Ovary (tissue), 9 donors: ENCODE measurements around the gene YIPF3. TPM values are rescaled to one million over a fixed set of nuclear protein-coding genes. Genes with fewer than 3 reads are reported as not detected.

Source experiments
- DNase-seq, 5 donors: peaks; one replicate each; pipeline ENCODE4 v3.0.0-alpha.2; 2019 to 2020
- H3K27ac ChIP-seq, 2 donors: fragments of 200-600 bp; one replicate each; pipeline versions ENCODE4 v1.5.1 to v1.8.0; 2019 to 2022
- H3K27me3 ChIP-seq: fragments of 200-600 bp; one replicate; pipeline ENCODE4 v1.8.0; 2022
- H3K36me3 ChIP-seq: fragments of 200-600 bp; sonication (generic); one replicate; pipeline ENCODE4 v1.5.1; 2019
- H3K4me1 ChIP-seq: one replicate; pipeline ENCODE4 v1.8.1; 2013; ENCODE audit warnings: mild to moderate bottlenecking, moderate library complexity; ENCODE audit not compliant: insufficient read depth
- H3K4me3 ChIP-seq: fragments of 200-600 bp; sonication (generic); one replicate; pipeline ENCODE4 v1.5.1; 2017
- H3K9me3 ChIP-seq, 2 donors: fragments of 200-600 bp in 1 of 2; sonication (generic) in 1 of 2; one replicate each; pipeline versions ENCODE4 v1.5.1 to v1.8.1; 2013 to 2019; ENCODE audit warnings: mild to moderate bottlenecking in 1 of 2, moderate library complexity in 1 of 2
- EP300 ChIP-seq: sonication (generic); formaldehyde crosslinking; IDR thresholded peaks from one replicate; pipeline ENCODE4 v1.6.1; 2017; ENCODE audit warnings: antibody characterized with exemption
- POLR2A ChIP-seq: fragments of 450-650 bp; IDR thresholded peaks from one replicate; pipeline ENCODE4 v1.6.1; 2017; ENCODE audit warnings: antibody characterized with exemption, mild to moderate bottlenecking, moderate library complexity
- WGBS, 3 donors: extraction: QIAGEN DNeasy Blood & Tissue Kit in 1 of 3; methylation state at CpG; one replicate each; pipeline versions ENCODE4 v1.1.5 to v1.1.7; 2013 to 2017; 5-methylcytosine and 5-hydroxymethylcytosine counted together
- intact Hi-C, 4 donors: fragments of 100-400 bp; cut with DNase I; formaldehyde crosslinking; loops; one replicate each; pipeline versions ENCODE4 v1.11.0 to v1.15.1; 2022 to 2023
- polyA plus RNA-seq, 2 donors: library from polyadenylated mRNA; stranded (reverse); fragments of 200-250 nt in 1 of 2; fragments of 350-450 nt in 1 of 2; fragmentation: Illumina TruSeq in 1 of 2; extraction: RNeasy Lipid Tissue Mini Kit (QIAGEN cat#74804) in 1 of 2; gene quantifications; one replicate each; pipeline ENCODE4 v1.2.3, GENCODE V29; 2013 to 2014
- total RNA-seq, 7 donors: library from RNA; depleted of rRNA in 2 of 7; stranded (reverse); fragments of >200 nt in 2 of 7; fragmentation: NEBNext Ultra II Directional in 3 of 7; extraction: Animal tissue kit (Norgen Biotek cat#: 25700) in 3 of 7; gene quantifications; one replicate each; pipeline versions ENCODE4 v1.1.0 to v1.2.4, GENCODE V29; 2016 to 2023
- TF ChIP-seq, protein P1 (sequence below), 3 donors: fragments of 450-650 bp in 2 of 3; fragments of 200-600 bp in 1 of 3; IDR thresholded peaks; one replicate each; pipeline versions ENCODE4 v1.5.1 to v1.8.0; 2016 to 2022; ENCODE audit warnings: antibody characterized with exemption in 3 of 3, mild to moderate bottlenecking in 1 of 3
- donor health status: DM: no; HTN: no; CAD: no; lungs with moderate emphysema.
- donor health status: DM: no; HTN: no; CAD: no.
- donor health status: Bipolar disorder and iron deficiency.
- donor health status: DM: yes; HTN: yes; CAD: no.
- donor health status: DM: no; HTN: no; CAD: no.
- donor health status: DM: yes; HTN: yes; CAD: no.

Gene YIPF3
- total and polyA plus RNA-seq, 9 donors = 47.0 to 143 (median 78.3) TPM

- no peaks in the 10 kb centered on the region for H3K4me1 ChIP-seq
- no peaks in the 10 kb centered on the region for H3K27me3 ChIP-seq
- TF ChIP-seq, protein P1, sequence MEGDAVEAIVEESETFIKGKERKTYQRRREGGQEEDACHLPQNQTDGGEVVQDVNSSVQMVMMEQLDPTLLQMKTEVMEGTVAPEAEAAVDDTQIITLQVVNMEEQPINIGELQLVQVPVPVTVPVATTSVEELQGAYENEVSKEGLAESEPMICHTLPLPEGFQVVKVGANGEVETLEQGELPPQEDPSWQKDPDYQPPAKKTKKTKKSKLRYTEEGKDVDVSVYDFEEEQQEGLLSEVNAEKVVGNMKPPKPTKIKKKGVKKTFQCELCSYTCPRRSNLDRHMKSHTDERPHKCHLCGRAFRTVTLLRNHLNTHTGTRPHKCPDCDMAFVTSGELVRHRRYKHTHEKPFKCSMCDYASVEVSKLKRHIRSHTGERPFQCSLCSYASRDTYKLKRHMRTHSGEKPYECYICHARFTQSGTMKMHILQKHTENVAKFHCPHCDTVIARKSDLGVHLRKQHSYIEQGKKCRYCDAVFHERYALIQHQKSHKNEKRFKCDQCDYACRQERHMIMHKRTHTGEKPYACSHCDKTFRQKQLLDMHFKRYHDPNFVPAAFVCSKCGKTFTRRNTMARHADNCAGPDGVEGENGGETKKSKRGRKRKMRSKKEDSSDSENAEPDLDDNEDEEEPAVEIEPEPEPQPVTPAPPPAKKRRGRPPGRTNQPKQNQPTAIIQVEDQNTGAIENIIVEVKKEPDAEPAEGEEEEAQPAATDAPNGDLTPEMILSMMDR (IDR thresholded peaks at IDR 0.05) = no peak
- TF ChIP-seq POLR2A (no peak), EP300 (no peak)
- no peak for DNase-seq
- H3K36me3 ChIP-seq = no peaks in the 10 kb centered on the region
- WGBS, 3 donors = 73 to 88% (median 80%) methylated on average over 1 of the region's 1 CpG
- no peak overlapping the region for H3K4me3 ChIP-seq
- no peaks in the 10 kb centered on the region for H3K9me3 ChIP-seq
- intact Hi-C loops = no loop called here
- no peak overlapping the region for H3K27ac ChIP-seq
These were observed 45.3 kb downstream of the YIPF3 start for GRCh38 chr6:43471399-43471798.

GRCh38 chr6:43469947-43470346, 46.8 kb downstream of the YIPF3 start:
- H3K36me3 ChIP-seq = no peaks in the 10 kb centered on the region
- TF ChIP-seq EP300 (no peak), POLR2A (no peak)
- TF ChIP-seq, protein P1 (IDR thresholded peaks at IDR 0.05) = no peak
- H3K4me3 ChIP-seq = no peak overlapping the region
- H3K9me3 ChIP-seq = no peaks in the 10 kb centered on the region
- 86 to 90% (median 87%) methylated on average over 7 of the region's 7 CpGs for WGBS, 3 donors
- no peaks in the 10 kb centered on the region for H3K4me1 ChIP-seq
- intact Hi-C loops = loop anchor here in 1 of 4 donors (5.0 kb wide), 1 partner anchor 1288 kb away; no protein-coding TSS in a partner anchor
- no peak overlapping the region for H3K27ac ChIP-seq
- H3K27me3 ChIP-seq = no peaks in the 10 kb centered on the region
- no peak for DNase-seq

- TF ChIP-seq EP300 (no peak), POLR2A (no peak)
- TF ChIP-seq, protein P1 (IDR thresholded peaks at IDR 0.05) = no peak
- H3K9me3 ChIP-seq = no peaks in the 10 kb centered on the region
- no peak overlapping the region for H3K4me3 ChIP-seq
- no peaks in the 10 kb centered on the region for H3K4me1 ChIP-seq
- H3K27me3 ChIP-seq = no peaks in the 10 kb centered on the region
- H3K36me3 ChIP-seq = no peaks in the 10 kb centered on the region
- intact Hi-C loops = loop anchor here in 1 of 4 donors (5.0 kb wide), 1 partner anchor 1287 kb away; no protein-coding TSS in a partner anchor
- no peak overlapping the region for H3K27ac ChIP-seq
- DNase-seq = no peak
- 70 to 73% (median 72%) methylated on average over 13 of the region's 13 CpGs for WGBS, 3 donors
These were observed 47.7 kb downstream of the YIPF3 start for GRCh38 chr6:43468748-43469681.

GRCh38 chr6:43468240-43468639, 48.5 kb downstream of the YIPF3 start:
- no peak for DNase-seq
- Histone ChIP-seq H3K4me1 (no peaks in the 10 kb centered on the region), H3K9me3 (no peaks in the 10 kb centered on the region), H3K27me3 (no peaks in the 10 kb centered on the region), H3K36me3 (no peaks in the 10 kb centered on the region), H3K27ac (no peak overlapping the region), H3K4me3 (no peak overlapping the region)
- WGBS, 3 donors = 68 to 73% (median 73%) methylated on average over 4 of the region's 4 CpGs
- TF ChIP-seq, protein P1 (IDR thresholded peaks at IDR 0.05) = no peak
- TF ChIP-seq POLR2A (no peak), EP300 (no peak)
- intact Hi-C loops = loop anchor here in 1 of 4 donors (5.0 kb wide), 1 partner anchor 1286 kb away; no protein-coding TSS in a partner anchor
